PC-9 (cell line): ENCODE data around the gene NLRP1. TPM values are rescaled to one million over a fixed set of nuclear protein-coding genes. Genes with fewer than 3 reads are reported as not detected.

Experiments
- BruUV-seq: library from RNA; stranded (reverse); fragments of 400-500 nt; replicated peaks from 2 replicates; lab custom pipeline; 2021; lab: Mats Ljungman, UMichigan
- CTCF ChIA-PET: fragments of 300-600 bp; sonication (Branson Sonifier 250); formaldehyde crosslinking; loops from one replicate; lab custom pipeline; 2022; ENCODE audit warnings: antibody characterized with exemption; lab: Charles Lee
- POLR2A ChIA-PET: fragments of 300-600 bp; sonication (Branson Sonifier 250); formaldehyde crosslinking; loops from one replicate; lab custom pipeline; 2022; ENCODE audit warnings: antibody characterized with exemption; ENCODE audit not compliant: unreplicated experiment; lab: Charles Lee
- DNase-seq, 2 experiments: peaks; one replicate each; pipeline versions ENCODE4 v3.0.0 to v3.0.0-alpha.2; 2015 to 2022; ENCODE audit warnings: mixed read lengths in 1 of 2
- H2AFZ ChIP-seq: fragments of 200-600 bp; sonication (generic); 2 replicates; pipeline ENCODE4 v1.8.1; 2017; ENCODE audit warnings: antibody characterized with exemption
- H3F3A ChIP-seq: fragments of 200-600 bp; sonication (generic); 2 replicates; pipeline ENCODE4 v1.8.1; 2017; ENCODE audit warnings: antibody characterized with exemption, mild to moderate bottlenecking, low read depth; ENCODE audit not compliant: insufficient read depth
- H3K27ac ChIP-seq: fragments of 200-600 bp; sonication (generic); 2 replicates; pipeline ENCODE4 v1.6.1; 2016; ENCODE audit warnings: mixed run types
- H3K27me3 ChIP-seq: fragments of 200-600 bp; sonication (generic); 2 replicates; pipeline ENCODE4 v1.6.1; 2016; ENCODE audit warnings: low read depth, mixed run types; ENCODE audit not compliant: insufficient read depth
- H3K36me3 ChIP-seq: fragments of 200-600 bp; sonication (generic); 2 replicates; pipeline ENCODE4 v1.6.1; 2016; ENCODE audit warnings: low read depth, mixed run types
- H3K4me1 ChIP-seq: fragments of 200-600 bp; sonication (generic); replicated peaks from 2 replicates; pipeline ENCODE4 v1.6.1; 2016; ENCODE audit warnings: mixed run types; ENCODE audit not compliant: insufficient read depth
- H3K4me2 ChIP-seq: fragments of 200-600 bp; sonication (generic); 2 replicates; pipeline ENCODE4 v1.6.1; 2017; ENCODE audit warnings: mixed run types
- H3K4me3 ChIP-seq: fragments of 200-600 bp; sonication (generic); 2 replicates; pipeline ENCODE4 v1.6.1; 2016; ENCODE audit warnings: mixed run types
- H3K79me2 ChIP-seq: fragments of 200-600 bp; sonication (generic); 2 replicates; pipeline ENCODE4 v1.6.1; 2017; ENCODE audit warnings: low read depth, mixed run types
- H3K9me2 ChIP-seq: fragments of 200-600 bp; sonication (generic); 2 replicates; pipeline ENCODE4 v1.8.1; 2017; ENCODE audit warnings: mild to moderate bottlenecking; ENCODE audit not compliant: insufficient read depth
- H3K9me3 ChIP-seq: fragments of 200-600 bp; sonication (generic); 2 replicates; pipeline ENCODE4 v1.8.1; 2016; ENCODE audit warnings: low read depth; ENCODE audit not compliant: insufficient read depth
- H4K20me1 ChIP-seq: fragments of 200-600 bp; sonication (generic); 2 replicates; pipeline ENCODE4 v1.8.1; 2017; ENCODE audit not compliant: insufficient read depth
- EZH2 ChIP-seq: fragments of 200-600 bp; sonication (generic); IDR thresholded peaks from 2 replicates; pipeline ENCODE4 v1.8.0; 2017; ENCODE audit warnings: antibody characterized with exemption, low read depth
- intact Hi-C: fragments of 100-400 bp; cut with micrococcal nuclease; formaldehyde crosslinking; loops from one replicate; pipeline ENCODE4 v1.10.0; 2022; ENCODE audit not compliant: unreplicated experiment
- total RNA-seq: library from RNA; stranded (reverse); gene quantifications from 2 replicates; pipeline ENCODE4 v1.2.3, GENCODE V29; 2021
- TF ChIP-seq, protein P1 (sequence below): fragments of 200-600 bp; sonication (generic); conservative IDR thresholded peaks from 2 replicates; pipeline ENCODE4 v1.6.1; 2017; ENCODE audit warnings: mixed run types, antibody characterized with exemption, mild to moderate bottlenecking, moderate library complexity

NLRP1 gene
- total RNA-seq, 1 experiment from 2014 or later, result 0.63 TPM

DNA sequence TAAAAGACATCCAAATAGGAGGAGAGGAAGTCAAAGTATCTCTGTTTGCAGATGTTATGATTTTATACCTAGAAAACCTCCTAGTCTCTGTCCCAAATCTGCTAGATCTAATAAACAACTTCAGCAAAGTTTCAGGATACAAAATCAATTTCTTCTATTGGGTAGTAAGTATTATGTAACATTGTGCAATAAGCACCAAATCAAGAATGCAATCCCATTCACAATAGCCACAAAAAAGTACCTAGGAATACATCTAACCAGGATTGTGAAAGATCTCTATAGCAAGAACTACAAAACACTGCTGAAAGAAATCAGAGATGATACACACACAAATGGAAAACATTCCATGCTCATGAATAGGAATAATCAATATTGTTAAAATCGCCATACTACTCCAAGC lies 13.0 kb downstream of the NLRP1 start:
- Histone ChIP-seq H3K4me3 (no peak overlapping the region), H3K4me1 (no peaks in the 10 kb centered on the region), H2AFZ (no peak overlapping the region), H3K9me2 (no peaks in the 10 kb centered on the region), H3F3A (no peaks in the 10 kb centered on the region), H3K79me2 (no peaks in the 10 kb centered on the region), H3K36me3 (0 out of 2 replicates have a peak, but pooled peaks cover 6% of the 10 kb centered on the region), H4K20me1 (no peaks in the 10 kb centered on the region; the same call in 1 of the 2 replicates), H3K4me2 (no peak overlapping the region), H3K9me3 (no peaks in the 10 kb centered on the region; the same call in none of the 2 replicates), H3K27me3 (no peaks in the 10 kb centered on the region), H3K27ac (no peak overlapping the region)
- intact Hi-C loops, result loop anchor here (5.0 kb wide), 1 partner anchor 706 kb away; no protein-coding TSS in a partner anchor
- ChIA-PET CTCF (no interaction called here), POLR2A (no interaction called here)
- BruUV-seq, result no TSS peak
- no peak for DNase-seq
- TF ChIP-seq, protein P1, sequence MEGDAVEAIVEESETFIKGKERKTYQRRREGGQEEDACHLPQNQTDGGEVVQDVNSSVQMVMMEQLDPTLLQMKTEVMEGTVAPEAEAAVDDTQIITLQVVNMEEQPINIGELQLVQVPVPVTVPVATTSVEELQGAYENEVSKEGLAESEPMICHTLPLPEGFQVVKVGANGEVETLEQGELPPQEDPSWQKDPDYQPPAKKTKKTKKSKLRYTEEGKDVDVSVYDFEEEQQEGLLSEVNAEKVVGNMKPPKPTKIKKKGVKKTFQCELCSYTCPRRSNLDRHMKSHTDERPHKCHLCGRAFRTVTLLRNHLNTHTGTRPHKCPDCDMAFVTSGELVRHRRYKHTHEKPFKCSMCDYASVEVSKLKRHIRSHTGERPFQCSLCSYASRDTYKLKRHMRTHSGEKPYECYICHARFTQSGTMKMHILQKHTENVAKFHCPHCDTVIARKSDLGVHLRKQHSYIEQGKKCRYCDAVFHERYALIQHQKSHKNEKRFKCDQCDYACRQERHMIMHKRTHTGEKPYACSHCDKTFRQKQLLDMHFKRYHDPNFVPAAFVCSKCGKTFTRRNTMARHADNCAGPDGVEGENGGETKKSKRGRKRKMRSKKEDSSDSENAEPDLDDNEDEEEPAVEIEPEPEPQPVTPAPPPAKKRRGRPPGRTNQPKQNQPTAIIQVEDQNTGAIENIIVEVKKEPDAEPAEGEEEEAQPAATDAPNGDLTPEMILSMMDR, result no peak
- TF ChIP-seq EZH2, result no peak

DNA sequence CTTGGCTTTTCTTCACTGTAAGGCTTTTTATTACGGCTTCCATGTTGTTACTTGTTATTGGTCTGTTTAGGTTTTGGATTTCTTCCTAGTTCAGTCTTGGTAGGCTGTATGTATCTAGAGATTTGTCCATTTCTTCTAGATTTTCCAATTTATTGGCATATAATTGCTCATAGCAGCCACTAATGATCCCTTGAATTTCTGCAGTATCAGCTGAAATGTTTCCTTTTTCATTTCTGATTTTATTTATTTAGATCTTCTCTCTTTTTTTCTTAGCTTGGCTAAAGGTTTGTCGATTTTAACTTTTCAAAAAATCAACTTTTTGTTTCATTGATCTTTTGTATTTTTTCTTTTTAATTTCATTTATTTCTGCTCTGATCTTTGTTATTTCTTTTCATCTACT lies 18.5 kb downstream of the NLRP1 start:
- ChIA-PET CTCF (no interaction called here), POLR2A (no interaction called here)
- TF ChIP-seq, protein P1, result no peak
- no peak for TF ChIP-seq EZH2
- H3K27me3 ChIP-seq, result no peaks in the 10 kb centered on the region
- no peaks in the 10 kb centered on the region for H3K9me2 ChIP-seq
- DNase-seq, result no peak
- intact Hi-C loops, result no loop called here
- H2AFZ ChIP-seq, result no peak overlapping the region
- H3K4me3 ChIP-seq, result no peak overlapping the region
- H3K9me3 ChIP-seq, result no peaks in the 10 kb centered on the region; the same call in 1 of the 2 replicates
- no peaks in the 10 kb centered on the region; the same call in 1 of the 2 replicates for H4K20me1 ChIP-seq
- H3K27ac ChIP-seq, result no peak overlapping the region
- H3K36me3 ChIP-seq, result 0 out of 2 replicates have a peak, but pooled peaks cover 6% of the 10 kb centered on the region
- H3F3A ChIP-seq, result no peaks in the 10 kb centered on the region
- BruUV-seq, result no TSS peak
- no peak overlapping the region for H3K4me2 ChIP-seq
- H3K79me2 ChIP-seq, result no peaks in the 10 kb centered on the region
- no peaks in the 10 kb centered on the region for H3K4me1 ChIP-seq

GRCh38 chr17:5563456-5563855 lies 20.9 kb downstream of the NLRP1 start:
- ChIA-PET CTCF (no interaction called here), POLR2A (no interaction called here)
- H4K20me1 ChIP-seq, result no peaks in the 10 kb centered on the region
- no peaks in the 10 kb centered on the region for H3K9me2 ChIP-seq
- H3K4me1 ChIP-seq, result no peaks in the 10 kb centered on the region
- H3K4me3 ChIP-seq, result no peak overlapping the region
- no peak overlapping the region for H3K4me2 ChIP-seq
- BruUV-seq, result no TSS peak
- intact Hi-C loops, result no loop called here
- no peak for TF ChIP-seq EZH2
- TF ChIP-seq, protein P1, result no peak
- H2AFZ ChIP-seq, result no peak overlapping the region
- no peaks in the 10 kb centered on the region for H3K36me3 ChIP-seq
- H3K9me3 ChIP-seq, result no peaks in the 10 kb centered on the region
- H3K27ac ChIP-seq, result no peak overlapping the region
- peaks cover 10% of the 10 kb centered on the region; the same call in 1 of the 2 replicates for H3K27me3 ChIP-seq
- H3F3A ChIP-seq, result no peaks in the 10 kb centered on the region
- H3K79me2 ChIP-seq, result no peaks in the 10 kb centered on the region
- DNase-seq, result no peak
